ENCODE measurements around the gene ATP6V1B1. TPM values are rescaled to one million over a fixed set of nuclear protein-coding genes. Genes with fewer than 3 reads are reported as not detected.

ATP6V1B1 gene
- total and polyA plus RNA-seq, 4 donors = not detected

DNA sequence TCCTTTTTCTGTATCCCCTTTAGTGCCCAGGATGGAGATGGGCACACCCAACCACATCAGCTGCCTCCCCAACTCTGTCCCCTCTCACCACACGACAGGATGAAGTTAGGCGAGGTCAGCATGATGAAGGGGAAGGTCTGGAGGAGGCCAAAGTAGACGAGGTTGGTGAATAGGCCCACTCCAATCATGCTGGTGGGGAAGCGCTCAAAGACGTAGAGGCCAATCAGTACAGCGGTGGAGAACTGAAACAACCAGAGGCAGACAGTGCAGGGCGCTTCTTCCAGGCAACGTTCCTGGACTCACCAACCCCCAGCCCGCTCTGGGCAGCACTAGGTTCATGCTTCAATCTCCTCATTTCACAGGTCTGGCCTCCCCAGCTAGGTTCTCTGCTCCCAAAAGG is 56.0 kb downstream of the ATP6V1B1 start:
- Histone ChIP-seq H3K27me3 (ENCODE audit: control insufficient read depth in 4 of 4, insufficient read depth in 4 of 4, low read length in 3 of 4) (no peaks in the 10 kb centered on the region), H3K9me3 (ENCODE audit: control insufficient read depth in 4 of 4, low read length in 3 of 4) (no peaks in the 10 kb centered on the region), H3K9ac (ENCODE audit: low read depth in 1 of 2, low read length in 2 of 2) (no peak overlapping the region), H3K36me3 (ENCODE audit: control insufficient read depth in 4 of 4, insufficient read depth in 3 of 4, low read depth in 1 of 4, low read length in 3 of 4) (peaks cover 4 to 44% (median 29%) of the 10 kb centered on the region in 4 donors), H3K4me3 (ENCODE audit: low read depth in 1 of 3, low read length in 3 of 3) (no peak overlapping the region), H3K27ac (ENCODE audit: low read depth in 1 of 2, low read length in 2 of 2) (no peak overlapping the region), H3K4me1 (ENCODE audit: control insufficient read depth in 4 of 4, insufficient read depth in 4 of 4, low read length in 3 of 4) (peaks cover 1 to 25% (median 16%) of the 10 kb centered on the region in 4 donors)
- no peak for DNase-seq (ENCODE audit: low spot score)
- no peak for TF ChIP-seq JUND (IDR thresholded peaks at IDR 0.05)
- TF ChIP-seq, protein P1, sequence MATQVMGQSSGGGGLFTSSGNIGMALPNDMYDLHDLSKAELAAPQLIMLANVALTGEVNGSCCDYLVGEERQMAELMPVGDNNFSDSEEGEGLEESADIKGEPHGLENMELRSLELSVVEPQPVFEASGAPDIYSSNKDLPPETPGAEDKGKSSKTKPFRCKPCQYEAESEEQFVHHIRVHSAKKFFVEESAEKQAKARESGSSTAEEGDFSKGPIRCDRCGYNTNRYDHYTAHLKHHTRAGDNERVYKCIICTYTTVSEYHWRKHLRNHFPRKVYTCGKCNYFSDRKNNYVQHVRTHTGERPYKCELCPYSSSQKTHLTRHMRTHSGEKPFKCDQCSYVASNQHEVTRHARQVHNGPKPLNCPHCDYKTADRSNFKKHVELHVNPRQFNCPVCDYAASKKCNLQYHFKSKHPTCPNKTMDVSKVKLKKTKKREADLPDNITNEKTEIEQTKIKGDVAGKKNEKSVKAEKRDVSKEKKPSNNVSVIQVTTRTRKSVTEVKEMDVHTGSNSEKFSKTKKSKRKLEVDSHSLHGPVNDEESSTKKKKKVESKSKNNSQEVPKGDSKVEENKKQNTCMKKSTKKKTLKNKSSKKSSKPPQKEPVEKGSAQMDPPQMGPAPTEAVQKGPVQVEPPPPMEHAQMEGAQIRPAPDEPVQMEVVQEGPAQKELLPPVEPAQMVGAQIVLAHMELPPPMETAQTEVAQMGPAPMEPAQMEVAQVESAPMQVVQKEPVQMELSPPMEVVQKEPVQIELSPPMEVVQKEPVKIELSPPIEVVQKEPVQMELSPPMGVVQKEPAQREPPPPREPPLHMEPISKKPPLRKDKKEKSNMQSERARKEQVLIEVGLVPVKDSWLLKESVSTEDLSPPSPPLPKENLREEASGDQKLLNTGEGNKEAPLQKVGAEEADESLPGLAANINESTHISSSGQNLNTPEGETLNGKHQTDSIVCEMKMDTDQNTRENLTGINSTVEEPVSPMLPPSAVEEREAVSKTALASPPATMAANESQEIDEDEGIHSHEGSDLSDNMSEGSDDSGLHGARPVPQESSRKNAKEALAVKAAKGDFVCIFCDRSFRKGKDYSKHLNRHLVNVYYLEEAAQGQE (IDR thresholded peaks at IDR 0.05) = no peak
- no peak for TF ChIP-seq GABPA (IDR thresholded peaks at IDR 0.05 in 1 of 2, conservative IDR thresholded peaks at IDR 0.05 in 1 of 2)
- TF ChIP-seq SP1 (IDR thresholded peaks at IDR 0.05) = no peak
- WGBS = 91% methylated on average over 9 of the region's 9 CpGs

DNA sequence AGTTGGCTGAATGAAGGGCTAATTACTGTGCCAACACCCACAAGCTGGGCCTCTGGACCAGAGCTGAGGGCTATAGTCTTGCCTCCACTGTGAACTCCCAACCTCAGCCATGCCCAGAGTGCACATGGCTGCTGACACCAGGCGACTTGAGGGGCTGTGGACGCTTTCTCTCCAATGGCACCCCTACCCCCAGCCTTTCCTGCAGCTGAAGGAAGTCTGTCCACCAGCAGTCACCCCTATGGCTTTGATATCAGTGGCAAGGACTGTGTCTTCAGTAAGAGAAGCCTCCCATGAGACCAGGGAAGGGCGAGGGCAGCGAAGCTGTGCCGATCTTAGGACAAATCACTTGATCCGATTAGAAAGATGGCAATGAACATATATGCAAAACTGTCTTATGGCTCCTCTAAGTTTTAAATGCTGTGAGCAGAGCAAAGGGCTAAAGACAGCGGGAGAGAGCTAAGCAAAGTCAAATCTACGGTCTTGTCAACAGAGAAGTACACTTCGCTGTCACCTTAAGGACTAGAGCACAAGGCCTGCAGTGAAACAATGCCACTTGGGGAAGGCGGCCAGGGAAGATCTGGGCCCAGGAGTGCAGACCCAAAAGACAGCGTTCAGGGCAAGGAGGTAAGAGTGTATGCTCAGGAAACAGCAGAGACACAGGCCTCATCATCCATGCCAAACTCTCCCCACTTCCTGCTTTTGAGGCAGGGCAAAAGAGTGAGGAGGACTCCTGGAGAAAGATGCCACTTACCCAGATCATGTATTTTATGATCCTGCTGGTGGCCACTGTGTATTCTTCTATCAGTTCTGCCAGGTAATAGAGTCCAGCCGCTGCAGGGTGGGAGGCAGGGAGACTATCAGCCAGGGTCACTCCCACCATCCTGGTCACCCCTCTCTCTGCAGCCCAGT is 57.5 kb downstream of the ATP6V1B1 start:
- no peak overlapping the region for H3K27ac ChIP-seq (ENCODE audit: low read depth in 1 of 2, low read length in 2 of 2)

More for the DNA sequence above, 57.5 kb downstream of the ATP6V1B1 start:
- Histone ChIP-seq H3K36me3 (ENCODE audit: control insufficient read depth in 4 of 4, insufficient read depth in 3 of 4, low read depth in 1 of 4, low read length in 3 of 4) (peaks cover 3 to 30% (median 22%) of the 10 kb centered on the region in 4 donors), H3K27me3 (ENCODE audit: control insufficient read depth in 4 of 4, insufficient read depth in 4 of 4, low read length in 3 of 4) (no peaks in the 10 kb centered on the region), H3K9me3 (ENCODE audit: control insufficient read depth in 4 of 4, low read length in 3 of 4) (no peaks in the 10 kb centered on the region), H3K4me1 (ENCODE audit: control insufficient read depth in 4 of 4, insufficient read depth in 4 of 4, low read length in 3 of 4) (peaks cover 1 to 25% (median 16%) of the 10 kb centered on the region in 4 donors), H3K4me3 (ENCODE audit: low read depth in 1 of 3, low read length in 3 of 3) (peak overlapping the region; percentile 84 to 92 (median 85)), H3K9ac (ENCODE audit: low read depth in 1 of 2, low read length in 2 of 2) (peak overlapping the region; percentile 73 to 92)
- TF ChIP-seq RAD21 (IDR thresholded peaks at IDR 0.05) = no peak
- TF ChIP-seq, protein P2, sequence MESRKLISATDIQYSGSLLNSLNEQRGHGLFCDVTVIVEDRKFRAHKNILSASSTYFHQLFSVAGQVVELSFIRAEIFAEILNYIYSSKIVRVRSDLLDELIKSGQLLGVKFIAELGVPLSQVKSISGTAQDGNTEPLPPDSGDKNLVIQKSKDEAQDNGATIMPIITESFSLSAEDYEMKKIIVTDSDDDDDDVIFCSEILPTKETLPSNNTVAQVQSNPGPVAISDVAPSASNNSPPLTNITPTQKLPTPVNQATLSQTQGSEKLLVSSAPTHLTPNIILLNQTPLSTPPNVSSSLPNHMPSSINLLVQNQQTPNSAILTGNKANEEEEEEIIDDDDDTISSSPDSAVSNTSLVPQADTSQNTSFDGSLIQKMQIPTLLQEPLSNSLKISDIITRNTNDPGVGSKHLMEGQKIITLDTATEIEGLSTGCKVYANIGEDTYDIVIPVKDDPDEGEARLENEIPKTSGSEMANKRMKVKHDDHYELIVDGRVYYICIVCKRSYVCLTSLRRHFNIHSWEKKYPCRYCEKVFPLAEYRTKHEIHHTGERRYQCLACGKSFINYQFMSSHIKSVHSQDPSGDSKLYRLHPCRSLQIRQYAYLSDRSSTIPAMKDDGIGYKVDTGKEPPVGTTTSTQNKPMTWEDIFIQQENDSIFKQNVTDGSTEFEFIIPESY (IDR thresholded peaks at IDR 0.05) = no peak
- TF ChIP-seq FOXA1 (IDR thresholded peaks at IDR 0.05) = no peak
- TF ChIP-seq, protein P1 (IDR thresholded peaks at IDR 0.05) = no peak
- TF ChIP-seq SP1 (IDR thresholded peaks at IDR 0.05) = no peak
- no peak for TF ChIP-seq NR2F2 (IDR thresholded peaks at IDR 0.05)
- TF ChIP-seq, protein P3, sequence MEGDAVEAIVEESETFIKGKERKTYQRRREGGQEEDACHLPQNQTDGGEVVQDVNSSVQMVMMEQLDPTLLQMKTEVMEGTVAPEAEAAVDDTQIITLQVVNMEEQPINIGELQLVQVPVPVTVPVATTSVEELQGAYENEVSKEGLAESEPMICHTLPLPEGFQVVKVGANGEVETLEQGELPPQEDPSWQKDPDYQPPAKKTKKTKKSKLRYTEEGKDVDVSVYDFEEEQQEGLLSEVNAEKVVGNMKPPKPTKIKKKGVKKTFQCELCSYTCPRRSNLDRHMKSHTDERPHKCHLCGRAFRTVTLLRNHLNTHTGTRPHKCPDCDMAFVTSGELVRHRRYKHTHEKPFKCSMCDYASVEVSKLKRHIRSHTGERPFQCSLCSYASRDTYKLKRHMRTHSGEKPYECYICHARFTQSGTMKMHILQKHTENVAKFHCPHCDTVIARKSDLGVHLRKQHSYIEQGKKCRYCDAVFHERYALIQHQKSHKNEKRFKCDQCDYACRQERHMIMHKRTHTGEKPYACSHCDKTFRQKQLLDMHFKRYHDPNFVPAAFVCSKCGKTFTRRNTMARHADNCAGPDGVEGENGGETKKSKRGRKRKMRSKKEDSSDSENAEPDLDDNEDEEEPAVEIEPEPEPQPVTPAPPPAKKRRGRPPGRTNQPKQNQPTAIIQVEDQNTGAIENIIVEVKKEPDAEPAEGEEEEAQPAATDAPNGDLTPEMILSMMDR (IDR thresholded peaks at IDR 0.05; ENCODE audit: low read depth, low read length, missing input control) = no peak
- TF ChIP-seq, protein P4, sequence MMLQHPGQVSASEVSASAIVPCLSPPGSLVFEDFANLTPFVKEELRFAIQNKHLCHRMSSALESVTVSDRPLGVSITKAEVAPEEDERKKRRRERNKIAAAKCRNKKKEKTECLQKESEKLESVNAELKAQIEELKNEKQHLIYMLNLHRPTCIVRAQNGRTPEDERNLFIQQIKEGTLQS (IDR thresholded peaks at IDR 0.05) = no peak
- TF ChIP-seq, protein P5, sequence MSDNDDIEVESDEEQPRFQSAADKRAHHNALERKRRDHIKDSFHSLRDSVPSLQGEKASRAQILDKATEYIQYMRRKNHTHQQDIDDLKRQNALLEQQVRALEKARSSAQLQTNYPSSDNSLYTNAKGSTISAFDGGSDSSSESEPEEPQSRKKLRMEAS (IDR thresholded peaks at IDR 0.05) = no peak
- no peak for TF ChIP-seq GABPA (IDR thresholded peaks at IDR 0.05 in 1 of 2, conservative IDR thresholded peaks at IDR 0.05 in 1 of 2)
- no peak for TF ChIP-seq TAF1 (conservative IDR thresholded peaks at IDR 0.05)
- TF ChIP-seq RXRA (IDR thresholded peaks at IDR 0.05) = no peak
- no peak for TF ChIP-seq FOXA2 (IDR thresholded peaks at IDR 0.05)
- no peak for TF ChIP-seq YY1 (IDR thresholded peaks at IDR 0.05)
- no peak for TF ChIP-seq HNF4G (IDR thresholded peaks at IDR 0.05)
- no peak for TF ChIP-seq JUND (IDR thresholded peaks at IDR 0.05)
- TF ChIP-seq HNF4A (conservative IDR thresholded peaks at IDR 0.05) = no peak
- WGBS = 94% methylated on average over 12 of the region's 12 CpGs
- no peak for DNase-seq (ENCODE audit: low spot score)

Measured in liver (tissue), 9 donors.